NCI-H345 treated with DMSO at 0.1 percent for 48 hours (cell line): ENCODE data around the gene TMEM106A.
"Not testable (repeated sequence)": the region's sequence is repeated elsewhere in the genome, so short reads cannot be mapped to it uniquely, and the experiment has no call there.

Experiments
- DNase-seq: peaks from one replicate; lab custom pipeline; 2025; ENCODE audit not compliant: unreplicated experiment; lab: John Stamatoyannopoulos, UW

Gene TMEM106A, protein sequence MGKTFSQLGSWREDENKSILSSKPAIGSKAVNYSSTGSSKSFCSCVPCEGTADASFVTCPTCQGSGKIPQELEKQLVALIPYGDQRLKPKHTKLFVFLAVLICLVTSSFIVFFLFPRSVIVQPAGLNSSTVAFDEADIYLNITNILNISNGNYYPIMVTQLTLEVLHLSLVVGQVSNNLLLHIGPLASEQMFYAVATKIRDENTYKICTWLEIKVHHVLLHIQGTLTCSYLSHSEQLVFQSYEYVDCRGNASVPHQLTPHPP

GRCh38 chr17:43211480-43212402, at the start of gene TMEM106A:
Gene TMEM106A (plus strand): TSS chr17:43211875. CDS start chr17:43213042, 1,167 bp downstream.
- DNase-seq = no peak

- not testable (repeated sequence) for DNase-seq
Observed at GRCh38 chr17:43165971-43166370, 45.7 kb upstream of the TMEM106A start.

DNA sequence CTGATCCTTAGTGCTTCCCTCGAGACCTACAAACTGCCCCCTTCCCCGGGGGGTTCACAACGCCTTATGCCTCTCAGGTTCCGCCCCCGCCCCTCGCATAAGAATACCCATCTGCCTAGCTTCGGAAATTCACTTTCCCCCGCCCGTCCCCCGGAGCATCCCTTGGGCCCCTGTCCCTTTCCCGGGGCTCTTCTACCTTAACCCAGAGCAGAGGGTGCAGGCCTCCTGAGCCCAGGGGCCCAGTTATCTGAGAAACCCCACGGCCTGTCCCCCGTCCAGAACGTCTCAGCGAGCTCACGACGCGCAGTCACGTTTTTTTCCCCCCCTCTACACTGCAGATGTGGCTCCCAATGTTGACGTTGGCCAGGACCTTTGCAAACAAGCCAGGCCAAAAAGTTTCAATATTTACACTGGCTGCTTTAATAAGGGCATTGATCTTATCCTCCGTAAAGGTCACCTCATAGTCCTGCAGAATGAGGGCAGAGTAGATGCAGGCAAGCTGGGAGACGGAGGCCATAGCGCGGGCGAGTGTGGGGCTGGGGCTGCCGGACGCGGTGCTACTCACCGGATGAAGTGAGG, 42.0 kb upstream of the TMEM106A start:
- peak; percentile 45 for DNase-seq

- peak; percentile 95 for DNase-seq
Observed at GRCh38 chr17:43170140-43170765, 41.4 kb upstream of the TMEM106A start.

- peak; percentile 96 for DNase-seq
Observed at GRCh38 chr17:43170766-43171585, 40.7 kb upstream of the TMEM106A start, which contains the start of gene NBR1. Gene NBR1 (plus strand): TSS chr17:43171214. CDS start chr17:43175800, 4,586 bp downstream.

- no peak for DNase-seq
Observed at GRCh38 chr17:43171586-43172487, 39.8 kb upstream of the TMEM106A start.

DNA sequence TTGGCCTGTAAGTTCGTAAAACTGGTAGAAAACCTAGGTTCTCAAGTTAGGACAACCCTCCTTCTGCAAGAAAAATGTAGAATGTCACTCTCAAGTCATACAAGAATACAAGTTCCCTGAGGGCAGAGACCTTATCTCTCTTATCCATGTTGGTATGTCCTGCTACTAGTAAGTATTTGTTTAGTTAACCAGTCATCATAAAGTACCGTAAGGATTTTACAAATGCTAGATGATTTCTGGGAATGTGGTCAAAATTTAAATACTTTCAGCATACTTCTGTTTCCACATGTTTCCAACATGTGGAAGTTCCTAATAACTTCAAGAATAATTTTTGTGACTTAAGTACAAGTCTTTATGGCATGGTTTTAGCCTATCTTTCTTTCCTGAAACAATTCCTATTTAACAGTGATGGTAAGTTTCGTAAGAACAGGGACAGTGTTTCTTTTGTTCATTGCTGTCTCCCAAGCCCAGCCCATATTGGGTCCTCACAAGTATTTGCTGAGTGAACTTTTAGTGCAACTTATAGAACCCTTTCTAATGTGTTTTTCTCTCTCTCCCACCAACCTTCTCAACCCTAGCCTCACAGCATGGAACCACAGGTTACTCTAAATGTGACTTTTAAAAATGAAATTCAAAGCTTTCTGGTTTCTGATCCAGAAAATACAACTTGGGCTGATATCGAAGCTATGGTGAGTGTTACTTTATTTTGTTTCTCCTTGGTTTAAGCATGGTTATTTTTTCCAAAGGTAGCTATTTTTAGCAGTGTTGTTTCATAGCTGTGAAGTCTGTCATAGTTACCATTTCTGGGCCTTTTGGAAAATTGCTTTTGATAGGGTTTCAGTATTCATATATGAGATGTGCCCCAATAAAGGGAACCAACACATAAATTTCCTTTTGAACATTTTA, 36.2 kb upstream of the TMEM106A start:
- no peak for DNase-seq

GRCh38 chr17:43176119-43176570, 35.5 kb upstream of the TMEM106A start:
- DNase-seq = no peak

DNA sequence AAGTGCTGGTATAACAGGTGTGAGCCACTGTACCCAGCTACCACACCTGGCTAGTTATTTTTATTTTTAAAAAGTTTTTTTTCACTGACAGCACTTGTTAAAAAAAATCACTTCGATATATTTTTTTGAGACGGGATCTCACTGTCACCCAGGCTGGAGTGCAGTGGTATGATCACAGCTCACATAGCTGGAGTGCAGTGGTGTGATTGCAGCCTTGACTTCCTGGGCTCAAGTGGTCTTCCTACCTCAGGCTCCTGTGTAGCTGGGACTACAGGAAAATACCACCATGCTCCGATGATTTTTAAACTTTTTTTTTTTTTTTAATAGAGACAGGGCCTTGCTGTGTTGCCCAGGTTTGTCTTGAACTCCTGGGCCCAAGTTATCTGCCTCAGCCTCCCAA, 27.8 kb upstream of the TMEM106A start:
- no peak for DNase-seq

DNA sequence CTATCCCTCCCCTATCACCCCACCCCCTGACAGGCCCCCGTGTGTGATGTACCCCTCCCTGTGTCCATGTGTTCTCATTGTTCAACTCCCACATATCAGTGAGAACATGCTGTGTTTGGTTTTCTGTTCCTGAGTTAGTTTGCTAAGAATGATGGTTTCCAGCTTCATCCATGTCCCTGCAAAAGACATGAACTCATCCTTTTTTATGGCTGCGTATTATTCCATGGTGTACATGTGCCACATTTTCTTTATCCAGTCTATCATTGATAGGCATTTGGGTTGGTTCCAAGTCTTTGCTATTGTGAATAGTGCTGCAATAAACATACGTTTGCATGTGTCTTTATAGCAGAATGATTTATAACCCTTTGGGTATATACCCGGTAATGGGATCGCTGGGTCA, 25.0 kb upstream of the TMEM106A start:
- not testable (repeated sequence) for DNase-seq

- no peak for DNase-seq
Observed at GRCh38 chr17:43193251-43193650, 18.4 kb upstream of the TMEM106A start.

- no peak for DNase-seq
Observed at GRCh38 chr17:43199633-43200032, 12.0 kb upstream of the TMEM106A start.

DNA sequence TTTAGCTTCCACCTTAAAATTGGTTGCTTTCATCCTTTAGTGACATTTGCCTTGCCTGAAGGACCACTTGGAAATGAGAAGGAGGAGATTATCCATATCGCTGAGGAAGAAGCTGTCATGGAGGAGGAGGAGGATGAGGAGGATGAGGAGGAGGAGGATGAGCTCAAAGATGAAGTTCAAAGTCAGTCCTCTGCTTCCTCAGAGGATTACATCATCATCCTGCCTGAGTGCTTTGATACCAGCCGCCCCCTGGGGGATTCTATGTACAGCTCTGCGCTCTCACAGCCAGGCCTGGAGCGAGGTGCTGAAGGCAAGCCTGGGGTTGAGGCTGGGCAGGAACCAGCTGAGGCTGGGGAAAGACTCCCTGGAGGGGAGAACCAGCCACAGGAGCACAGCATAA, 11.5 kb upstream of the TMEM106A start:
- no peak for DNase-seq

DNA sequence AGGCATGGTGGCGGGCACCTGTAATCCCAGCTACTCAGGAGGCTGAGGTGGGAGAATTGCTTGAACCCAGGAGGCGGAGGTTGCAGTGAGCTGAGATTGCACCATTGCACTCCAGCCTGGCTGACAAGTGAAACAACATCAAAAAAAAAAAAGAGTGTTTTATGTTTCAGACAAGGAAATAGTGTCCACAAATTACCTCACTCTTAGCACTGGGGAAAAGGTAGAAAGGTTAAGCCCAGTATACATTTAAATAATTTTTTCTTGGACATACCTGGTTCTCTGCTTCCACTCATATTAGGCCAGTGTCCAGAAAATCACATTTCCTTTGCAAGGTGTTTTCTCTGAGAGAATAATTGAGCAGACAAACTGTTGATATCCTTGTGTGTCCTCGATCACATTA, 8.7 kb upstream of the TMEM106A start:
- DNase-seq = not testable (repeated sequence)

- no peak for DNase-seq
Observed at GRCh38 chr17:43210576-43210975, 1.1 kb upstream of the TMEM106A start.

DNA sequence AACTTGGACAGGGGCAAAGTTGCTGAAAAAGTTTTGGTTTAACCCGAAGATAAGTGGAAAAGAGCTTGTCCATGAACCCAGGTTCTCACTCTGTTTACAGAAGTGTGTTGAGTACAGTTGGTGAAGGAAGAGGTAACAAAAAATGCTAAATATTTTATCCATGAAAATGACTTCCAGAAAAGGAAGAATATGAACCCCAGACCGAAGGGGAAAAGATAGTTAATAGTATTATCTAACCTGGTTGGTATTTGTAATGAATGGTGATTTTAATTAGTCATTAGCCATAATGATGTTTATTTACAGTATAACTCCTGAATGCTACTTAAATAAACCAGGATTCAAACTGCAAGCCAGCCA, 574 bp upstream of the TMEM106A start:
- no peak for DNase-seq

GRCh38 chr17:43212641-43213490, 1.2 kb downstream of the TMEM106A start:
- no peak for DNase-seq
